ENCODE measurements around the gene OR11H7. TPM values are rescaled to one million over a fixed set of nuclear protein-coding genes. Genes with fewer than 3 reads are reported as not detected.
"Not testable (repeated sequence)": the region's sequence is repeated elsewhere in the genome, so short reads cannot be mapped to it uniquely, and the experiment has no call there.

OR11H7 gene
- total RNA-seq, 1 donor from 2014 or later, result not detected

- DNase-seq, result no peak
- no peak overlapping the region for H3K27ac Mint-ChIP-seq (ENCODE audit: unreplicated experiment)
- H3K36me3 Mint-ChIP-seq (ENCODE audit: unreplicated experiment), result peaks cover 10% of the 10 kb centered on the region
- no peak overlapping the region for H3K4me3 Mint-ChIP-seq (ENCODE audit: unreplicated experiment)
- H3K27me3 Mint-ChIP-seq (ENCODE audit: unreplicated experiment), result peaks cover 2% of the 10 kb centered on the region
- peaks cover 10% of the 10 kb centered on the region for H3K9me3 Mint-ChIP-seq (ENCODE audit: unreplicated experiment)
- no peaks in the 10 kb centered on the region for H3K4me1 Mint-ChIP-seq (ENCODE audit: low read depth, unreplicated experiment)
- TF ChIP-seq CTCF (IDR thresholded peaks at IDR 0.05; ENCODE audit: partially characterized antibody, unreplicated experiment), result no peak
Observed at GRCh38 chr14:20274062-20274461, 45.3 kb downstream of the OR11H7 start.

DNA sequence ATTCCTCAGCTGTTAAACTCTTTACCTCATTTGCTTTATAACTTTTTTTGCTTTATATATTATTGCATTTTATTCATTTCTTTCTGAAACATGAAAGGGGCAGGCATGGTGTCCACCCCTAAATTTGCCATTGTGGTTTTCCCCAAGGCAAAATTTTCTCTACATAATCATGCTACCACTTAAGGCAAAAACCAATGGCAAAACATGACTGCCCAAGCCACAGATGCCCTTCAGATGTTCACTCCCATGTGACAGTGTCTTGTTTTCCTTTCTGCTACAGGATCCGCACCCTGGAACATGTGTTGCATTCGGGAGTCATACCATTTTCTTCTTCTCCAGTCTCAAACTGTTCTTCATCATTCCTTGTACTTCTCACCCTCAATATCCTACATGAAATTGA, 48.6 kb downstream of the OR11H7 start:
- peaks cover 14% of the 10 kb centered on the region for H3K9me3 Mint-ChIP-seq (ENCODE audit: unreplicated experiment)
- no peak for TF ChIP-seq CTCF (IDR thresholded peaks at IDR 0.05; ENCODE audit: partially characterized antibody, unreplicated experiment)
- H3K27ac Mint-ChIP-seq (ENCODE audit: unreplicated experiment), result no peak overlapping the region
- H3K4me1 Mint-ChIP-seq (ENCODE audit: low read depth, unreplicated experiment), result no peaks in the 10 kb centered on the region
- no peak overlapping the region for H3K4me3 Mint-ChIP-seq (ENCODE audit: unreplicated experiment)
- H3K27me3 Mint-ChIP-seq (ENCODE audit: unreplicated experiment), result no peaks in the 10 kb centered on the region
- DNase-seq, result no peak
- H3K36me3 Mint-ChIP-seq (ENCODE audit: unreplicated experiment), result peaks cover 25% of the 10 kb centered on the region

DNA sequence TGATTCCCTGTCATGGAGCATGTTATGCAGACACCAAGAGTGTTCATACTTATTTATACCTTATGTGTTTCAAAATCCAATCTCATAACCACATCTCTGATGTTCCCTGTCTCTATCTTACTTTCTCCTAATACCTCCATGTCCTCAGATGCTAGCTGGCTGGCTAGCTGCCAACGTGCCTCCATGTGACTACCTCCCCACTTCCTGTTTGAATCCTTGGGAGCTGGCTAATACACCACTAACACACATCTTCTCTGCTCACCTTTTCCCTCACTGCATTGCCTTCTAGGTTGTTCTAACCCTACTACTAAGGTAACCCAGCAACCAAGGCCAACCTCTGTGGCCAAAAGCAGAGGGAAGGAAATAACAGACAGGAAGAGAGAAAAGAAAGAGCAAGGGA, 49.6 kb downstream of the OR11H7 start:
- H3K9me3 Mint-ChIP-seq (ENCODE audit: unreplicated experiment), result peaks cover 16% of the 10 kb centered on the region
- DNase-seq, result no peak

DNA sequence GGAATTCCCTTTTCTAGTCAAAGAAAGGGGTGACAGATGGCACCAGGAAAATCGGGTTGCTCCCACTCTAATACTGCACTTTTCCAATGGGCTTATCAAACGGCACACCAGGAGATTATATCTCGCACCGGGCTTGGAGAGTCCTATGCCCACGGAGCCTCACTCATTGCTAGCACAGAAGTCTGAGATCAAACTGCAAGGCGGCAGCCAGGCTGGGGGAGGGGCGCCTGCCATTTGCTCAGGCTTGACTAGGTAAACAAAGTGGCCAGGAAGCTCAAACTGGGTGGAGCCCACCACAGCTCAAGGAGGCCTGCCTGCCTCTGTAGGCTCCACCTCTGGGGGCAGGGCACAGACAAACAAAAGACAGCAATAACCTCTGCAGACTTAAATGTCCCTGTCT, 51.5 kb downstream of the OR11H7 start:
- H3K27ac Mint-ChIP-seq (ENCODE audit: unreplicated experiment), result not testable (repeated sequence)

More for the DNA sequence above, 49.6 kb downstream of the OR11H7 start:
- Mint-ChIP-seq H3K4me3 (ENCODE audit: unreplicated experiment) (no peak overlapping the region), H3K36me3 (ENCODE audit: unreplicated experiment) (peaks cover 28% of the 10 kb centered on the region), H3K27me3 (ENCODE audit: unreplicated experiment) (no peaks in the 10 kb centered on the region), H3K27ac (ENCODE audit: unreplicated experiment) (no peak overlapping the region), H3K4me1 (ENCODE audit: low read depth, unreplicated experiment) (no peaks in the 10 kb centered on the region)
- TF ChIP-seq CTCF (IDR thresholded peaks at IDR 0.05; ENCODE audit: partially characterized antibody, unreplicated experiment), result no peak

More for the DNA sequence above, 51.5 kb downstream of the OR11H7 start:
- Mint-ChIP-seq H3K36me3 (ENCODE audit: unreplicated experiment) (peaks cover 28% of the 10 kb centered on the region), H3K9me3 (ENCODE audit: unreplicated experiment) (peaks cover 15% of the 10 kb centered on the region)
- not testable (repeated sequence) for H3K4me1 Mint-ChIP-seq (ENCODE audit: low read depth, unreplicated experiment); H3K27me3 Mint-ChIP-seq (ENCODE audit: unreplicated experiment); H3K4me3 Mint-ChIP-seq (ENCODE audit: unreplicated experiment); DNase-seq

Other genes starting within 250 kb of the OR11H7 start
- not detected for gene OR4Q2, start 226.8 kb upstream of the OR11H7 start, total RNA-seq (ENCODE audit: unreplicated experiment)
- gene OR4K14, start 209.7 kb upstream of the OR11H7 start, total RNA-seq (ENCODE audit: unreplicated experiment), result not detected
- gene OR4K13, start 192.9 kb upstream of the OR11H7 start, total RNA-seq (ENCODE audit: unreplicated experiment), result not detected
- not detected for gene OR4L1, start 168.9 kb upstream of the OR11H7 start, total RNA-seq (ENCODE audit: unreplicated experiment)
- gene OR4K17, start 118.2 kb upstream of the OR11H7 start, total RNA-seq (ENCODE audit: unreplicated experiment), result not detected
- gene OR4N5, start 90.2 kb upstream of the OR11H7 start, total RNA-seq (ENCODE audit: unreplicated experiment), result not detected
- gene OR11G2, start 38.1 kb upstream of the OR11H7 start, total RNA-seq (ENCODE audit: unreplicated experiment), result not detected
- gene OR11H6, start 5.3 kb upstream of the OR11H7 start, total RNA-seq (ENCODE audit: unreplicated experiment), result not detected
- not detected for gene OR11H4, start 10.3 kb downstream of the OR11H7 start, total RNA-seq (ENCODE audit: unreplicated experiment)
- 37.4 TPM for gene TTC5, start 77.0 kb downstream of the OR11H7 start, total RNA-seq (ENCODE audit: unreplicated experiment)
- 95.8 TPM for gene CCNB1IP1, start 104.3 kb downstream of the OR11H7 start, total RNA-seq (ENCODE audit: unreplicated experiment)
- 33.9 TPM for gene PARP2, start 114.7 kb downstream of the OR11H7 start, total RNA-seq (ENCODE audit: unreplicated experiment)
- 22.7 TPM for gene TEP1, start 184.5 kb downstream of the OR11H7 start, total RNA-seq (ENCODE audit: unreplicated experiment)
- gene KLHL33, start 207.2 kb downstream of the OR11H7 start, total RNA-seq (ENCODE audit: unreplicated experiment), result 0.15 TPM
- gene OSGEP, start 225.8 kb downstream of the OR11H7 start, total RNA-seq (ENCODE audit: unreplicated experiment), result 65.0 TPM
- 265 TPM for gene APEX1, start 226.2 kb downstream of the OR11H7 start, total RNA-seq (ENCODE audit: unreplicated experiment)
- gene PIP4P1, start 232.5 kb downstream of the OR11H7 start, total RNA-seq (ENCODE audit: unreplicated experiment), result 49.1 TPM
- gene PNP, start 240.4 kb downstream of the OR11H7 start, total RNA-seq (ENCODE audit: unreplicated experiment), result 25.9 TPM